Fibroblast of villous mesenchyme (primary cell): Measurements from ENCODE around the gene COL4A6. TPM values are rescaled to one million over a fixed set of nuclear protein-coding genes. Genes with fewer than 3 reads are reported as not detected.
A peak's percentile ranks its signal among the peaks of the same experiment; 100 is the strongest.

Experiments used
- DNase-seq: peaks from one replicate; pipeline ENCODE4 v3.0.0-alpha.2; 2010; ENCODE audit warnings: low read depth
- H3K4me3 ChIP-seq: 2 replicates; pipeline ENCODE4 v1.5.1; 2011; ENCODE audit warnings: low read depth, mild to moderate bottlenecking, low read length
- CTCF ChIP-seq: IDR thresholded peaks from 2 replicates; pipeline ENCODE4 v1.5.1; 2012; ENCODE audit warnings: low read depth, mild to moderate bottlenecking, low read length; ENCODE audit not compliant: insufficient read depth
- total RNA-seq: library from RNA; depleted of rRNA; stranded (reverse); fragments of >200 nt; gene quantifications from 2 replicates; pipeline ENCODE4 v1.2.3, GENCODE V29; 2012

Gene COL4A6
- total RNA-seq, 1 donor = 1.7 TPM

- peak; percentile 71 for DNase-seq
- H3K4me3 ChIP-seq = no peak overlapping the region
- TF ChIP-seq CTCF = no peak
Observed at GRCh38 chrX:108186811-108187210, 251.4 kb downstream of the COL4A6 start.

DNA sequence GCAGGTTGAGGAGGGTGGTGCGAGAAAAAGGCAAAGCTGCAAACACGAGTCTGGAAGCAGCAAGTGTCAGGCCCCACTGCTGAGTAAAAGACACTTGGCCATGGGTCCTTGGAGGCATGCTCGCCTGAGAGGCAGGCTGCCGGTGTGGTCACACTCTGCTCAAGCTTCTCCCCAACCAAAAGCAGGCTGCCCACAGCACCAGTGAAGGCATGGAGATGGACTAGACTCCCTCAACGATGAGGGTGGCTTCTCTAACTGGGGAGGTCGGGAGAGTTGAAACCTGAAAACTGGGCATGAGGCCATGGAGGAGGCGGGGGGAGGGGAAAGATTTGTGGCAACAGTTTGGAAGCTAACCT, 260.1 kb downstream of the COL4A6 start:
- no peak for DNase-seq
- no peak for TF ChIP-seq CTCF
- H3K4me3 ChIP-seq = no peak overlapping the region

GRCh38 chrX:108177351-108178142, 260.7 kb downstream of the COL4A6 start:
- no peak for TF ChIP-seq CTCF
- no peak overlapping the region for H3K4me3 ChIP-seq
- no peak for DNase-seq

DNA sequence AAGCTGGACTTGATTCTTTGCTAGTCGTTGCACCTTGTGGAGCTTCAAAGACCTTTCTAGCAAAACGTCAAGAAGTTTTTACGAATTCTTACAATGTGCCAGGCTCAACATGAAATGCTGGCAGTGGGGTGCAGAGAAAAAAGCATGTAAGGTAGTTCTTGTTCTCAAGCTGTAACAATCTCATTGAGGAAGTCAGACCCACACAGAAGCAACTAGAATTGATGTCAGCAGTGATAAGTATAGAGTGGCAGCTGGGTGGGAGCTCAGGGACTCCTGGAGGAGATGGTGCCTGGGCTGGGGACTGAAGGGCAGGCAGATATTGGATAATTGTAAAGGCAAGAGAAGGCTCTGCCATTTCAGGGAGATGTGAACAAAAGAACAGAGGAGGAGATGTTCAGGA, 264.3 kb downstream of the COL4A6 start:
- no peak for TF ChIP-seq CTCF
- no peak overlapping the region for H3K4me3 ChIP-seq
- DNase-seq = no peak

DNA sequence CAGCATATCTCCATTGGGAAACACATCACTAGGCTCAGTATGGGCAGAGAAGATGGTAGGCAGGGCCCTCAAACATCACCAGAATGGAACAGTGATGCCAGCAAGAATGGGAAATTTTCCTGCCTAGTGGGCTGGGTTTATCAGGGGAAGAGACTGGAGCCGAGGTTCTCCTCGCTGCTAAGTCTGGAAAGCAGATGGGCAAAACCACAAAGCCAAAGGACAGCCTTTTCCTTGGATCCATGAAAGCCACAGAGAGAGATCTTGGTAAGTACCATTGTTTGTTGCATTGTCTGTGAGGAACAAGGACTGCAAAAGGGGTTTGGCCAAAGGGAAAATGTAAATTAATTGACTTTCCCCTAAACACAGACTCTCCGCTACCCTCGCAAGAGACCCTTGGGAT, 266.6 kb downstream of the COL4A6 start:
- H3K4me3 ChIP-seq = no peak overlapping the region
- TF ChIP-seq CTCF = no peak
- no peak for DNase-seq

DNA sequence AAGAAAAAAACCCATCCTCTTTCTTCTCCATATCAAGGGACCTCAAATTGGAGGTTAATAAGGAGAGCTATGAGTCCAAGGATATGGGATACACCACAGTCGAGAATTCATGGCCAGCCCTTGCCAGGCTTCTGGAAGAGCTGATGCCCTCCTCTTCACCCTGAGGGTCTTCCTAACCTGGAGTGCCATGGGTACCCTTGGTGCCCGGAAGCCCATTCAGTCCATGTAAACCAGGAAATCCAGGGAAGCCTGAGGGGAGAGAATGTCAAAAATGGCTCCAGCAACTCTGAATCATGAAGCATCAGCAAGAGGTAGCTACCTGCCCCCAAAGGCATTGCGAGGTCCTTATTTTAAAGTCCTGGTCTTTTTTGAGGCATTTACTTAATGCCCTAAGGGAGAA, 268.5 kb downstream of the COL4A6 start:
- no peak overlapping the region for H3K4me3 ChIP-seq
- no peak for DNase-seq
- TF ChIP-seq CTCF = no peak
